GOT3 (cell line): Measurements from ENCODE around the gene GPR173.

Experiments used
- DNase-seq: peaks from one replicate; lab custom pipeline; 2025; ENCODE audit warnings: mixed read lengths; lab: John Stamatoyannopoulos, UW

Gene GPR173

DNA sequence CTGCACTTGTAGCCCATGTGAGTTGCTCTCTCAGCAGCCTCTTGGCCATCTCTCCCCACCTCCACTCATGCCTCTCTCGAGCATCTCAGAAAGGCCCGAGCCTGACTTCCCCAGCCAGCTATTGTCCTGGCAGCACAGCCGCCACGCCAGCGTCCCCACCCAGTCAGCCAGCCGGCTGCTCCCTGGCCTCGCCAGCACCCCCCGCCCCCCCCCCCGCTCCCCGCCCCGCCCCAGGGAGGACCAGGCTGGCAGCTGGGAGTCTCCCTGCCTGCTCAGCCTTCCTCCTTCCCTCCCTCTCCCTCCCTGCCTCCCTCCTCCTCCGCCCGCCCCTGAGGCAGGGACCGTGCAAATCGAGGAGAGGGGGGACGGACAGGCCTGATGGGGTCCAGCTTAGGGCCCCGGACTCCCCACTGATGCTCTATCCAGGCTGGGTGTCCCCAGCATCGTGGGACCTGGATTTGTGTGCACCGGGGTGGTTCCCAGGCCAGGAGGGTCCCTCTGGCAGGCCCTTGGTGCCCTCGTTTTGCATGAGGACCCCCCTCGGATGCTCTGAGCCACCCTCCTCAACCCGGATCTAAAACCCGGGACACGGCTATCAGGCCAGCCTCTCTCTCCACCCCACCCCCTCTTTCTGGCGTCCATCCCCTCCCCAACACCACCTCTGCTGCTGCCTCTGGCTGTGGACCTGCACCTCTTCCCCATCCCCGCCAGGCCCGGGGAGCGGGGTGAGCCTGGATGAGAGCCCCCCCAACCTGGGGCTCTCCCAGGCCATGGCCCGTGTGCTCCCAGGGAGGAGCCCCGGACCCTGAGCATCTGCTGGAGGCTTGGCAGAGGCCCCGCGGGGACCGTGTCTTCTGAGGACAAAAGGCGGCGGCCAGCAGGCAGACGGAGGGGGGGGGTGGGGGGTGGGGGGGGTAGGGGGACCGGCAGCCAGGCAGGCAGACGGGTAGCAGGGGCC, at the start of gene GPR173:
TSS of gene GPR173 (plus strand) at position 621 of the 958 bp plus-strand sequence. CDS start 27,833 bp downstream, outside the sequence.
- DNase-seq, result no peak

DNA sequence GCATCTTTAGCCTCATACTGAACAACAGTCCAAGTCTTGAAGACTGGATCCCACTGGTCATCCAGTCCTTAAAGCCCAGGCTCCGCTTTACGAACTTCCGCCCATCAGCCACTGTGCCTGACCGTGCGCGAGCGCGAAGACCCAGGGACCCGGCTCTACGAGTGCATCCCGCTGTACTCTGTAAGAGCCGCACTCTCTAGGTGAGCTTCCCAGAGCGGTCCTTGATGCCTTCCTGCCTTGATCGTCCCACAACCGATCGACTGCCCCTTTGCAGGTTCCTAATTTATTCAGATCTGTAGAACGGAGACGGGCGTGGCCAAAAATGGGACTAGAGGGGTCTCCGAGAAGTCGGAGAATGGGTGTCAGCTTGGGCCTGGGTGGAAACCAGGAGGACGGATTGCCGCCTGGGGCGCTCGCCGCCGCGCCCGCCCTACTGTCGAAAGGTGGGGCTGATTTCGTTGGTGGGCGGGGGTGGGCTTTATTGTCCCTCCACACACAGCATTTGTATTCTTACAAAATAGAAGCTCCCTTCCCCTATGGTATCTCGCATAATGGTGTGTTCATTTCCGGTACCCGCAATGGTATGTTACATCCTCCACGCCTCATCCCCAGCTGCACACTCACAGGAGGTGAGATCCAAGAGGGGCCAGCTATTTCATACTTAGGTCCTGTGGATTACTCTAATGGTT, 48.0 kb upstream of the GPR173 start:
- no peak for DNase-seq

DNA sequence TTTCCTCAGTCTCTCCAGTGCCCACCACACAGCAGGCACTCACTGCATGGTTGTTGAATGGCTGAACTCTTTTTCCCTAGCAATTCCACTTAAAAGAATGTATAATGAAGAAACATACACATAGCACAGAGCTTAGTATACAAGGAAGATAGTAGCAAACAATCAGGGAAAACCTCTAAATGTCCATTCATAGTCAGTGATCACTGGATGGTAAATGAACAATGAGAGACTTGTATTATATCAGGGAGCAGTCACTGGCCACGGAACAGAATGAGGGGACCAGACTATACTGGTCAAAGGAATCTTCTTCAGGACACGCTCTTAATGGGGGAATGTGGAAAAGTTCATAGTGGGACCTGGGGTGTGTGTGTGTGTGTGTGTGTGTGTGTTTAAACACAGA, 46.6 kb upstream of the GPR173 start:
- DNase-seq, result no peak

DNA sequence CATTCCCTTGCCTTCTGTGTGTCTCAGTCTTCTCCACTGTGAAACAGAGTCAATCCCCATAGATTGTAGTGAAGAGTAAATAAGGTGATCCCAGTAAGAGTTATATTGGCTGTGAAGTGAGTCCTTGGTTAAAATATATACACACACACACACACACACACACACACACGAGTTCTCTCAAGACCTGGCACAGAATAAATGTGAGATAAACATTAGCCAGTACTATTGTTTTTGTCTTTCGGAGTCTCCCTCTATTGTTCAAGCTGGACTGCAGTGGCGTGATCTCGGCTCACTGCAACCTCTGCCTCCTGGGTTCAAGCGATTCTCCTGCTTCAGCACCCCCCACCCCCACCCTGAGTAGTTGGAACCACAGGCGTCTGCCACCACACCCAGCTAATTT, 45.5 kb upstream of the GPR173 start:
- DNase-seq, result no peak

DNA sequence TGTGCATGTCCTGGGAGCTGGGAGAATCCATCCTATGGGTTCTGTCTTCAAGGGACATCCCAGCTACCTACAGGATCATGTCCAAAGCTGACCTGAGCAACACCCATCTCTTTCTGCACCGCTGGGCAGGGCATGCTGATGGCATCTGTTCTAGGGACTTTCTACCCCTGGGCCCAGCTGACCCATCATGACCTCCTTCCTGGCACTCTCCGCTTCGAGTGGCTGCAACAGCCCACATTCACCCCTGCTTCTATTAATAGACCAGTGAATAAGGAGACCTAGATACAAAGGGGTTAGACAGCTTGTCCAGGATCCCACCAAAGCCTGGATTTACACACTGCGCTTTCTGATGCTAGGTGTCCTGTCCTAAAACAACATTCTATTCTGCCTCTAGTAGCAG, 44.6 kb upstream of the GPR173 start:
- DNase-seq, result no peak

DNA sequence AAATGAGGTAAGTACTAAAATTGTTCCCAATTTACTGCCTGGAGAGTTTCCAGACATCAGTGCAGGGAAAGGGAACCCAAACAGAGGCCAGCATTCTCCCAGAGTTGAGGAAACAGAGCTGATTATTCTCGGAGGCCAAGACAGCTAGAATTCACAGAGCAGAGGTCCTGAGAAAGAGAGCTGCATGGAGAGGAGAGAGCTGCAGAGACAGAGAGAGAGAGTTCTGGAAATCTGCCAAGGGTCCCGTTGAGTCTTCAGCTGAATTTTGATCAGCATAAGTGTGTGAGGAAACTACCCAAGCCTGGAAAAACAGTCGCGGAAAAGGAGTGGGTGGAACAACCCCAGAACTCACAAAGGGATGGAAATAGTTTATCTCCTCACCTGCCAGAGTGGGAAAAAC, 43.8 kb upstream of the GPR173 start:
- DNase-seq, result no peak

- no peak for DNase-seq
These were observed 43.3 kb upstream of the GPR173 start for GRCh38 chrX:53005327-53005726.

DNA sequence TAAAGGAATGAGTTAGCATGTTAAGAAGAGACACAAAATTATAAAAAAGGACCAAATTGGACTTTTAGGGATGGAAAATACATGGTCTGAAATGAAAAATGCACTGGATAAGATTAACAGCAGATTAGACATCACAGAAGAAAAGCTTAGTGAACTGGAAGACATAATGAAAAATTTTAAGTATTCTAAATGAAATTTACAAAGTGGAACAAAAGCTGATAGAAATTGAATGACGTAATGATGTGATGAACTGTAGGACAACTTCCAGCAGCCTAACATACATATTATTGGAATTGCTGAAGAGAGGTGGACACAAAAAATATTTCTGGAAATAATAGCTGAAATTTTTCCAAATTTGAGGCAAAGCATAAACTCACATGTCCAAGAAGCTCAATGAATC, 39.6 kb upstream of the GPR173 start:
- DNase-seq, result no peak

DNA sequence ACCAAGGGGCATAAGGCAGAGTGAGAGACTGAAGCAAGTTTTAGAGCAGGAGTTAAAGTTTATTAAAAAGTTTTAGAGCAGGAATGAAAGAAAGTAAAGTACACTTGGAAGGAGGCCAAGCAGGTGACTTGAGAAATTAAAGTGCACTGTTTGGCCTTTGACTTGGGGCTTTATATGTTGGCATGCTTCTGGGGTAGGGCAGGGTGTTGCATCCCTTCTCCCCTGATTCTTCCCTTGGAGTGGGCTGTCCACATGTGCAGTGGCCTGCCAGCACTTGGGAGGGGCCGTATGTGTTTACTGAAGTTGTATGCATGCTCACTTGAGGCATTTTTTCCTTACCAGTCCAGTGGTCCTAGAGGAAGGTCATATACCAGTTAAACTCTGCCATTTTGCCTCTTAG, 35.3 kb upstream of the GPR173 start:
- no peak for DNase-seq

- DNase-seq, result no peak
These were observed 30.0 kb upstream of the GPR173 start for GRCh38 chrX:53018627-53019026.

GRCh38 chrX:53022381-53022780, 26.2 kb upstream of the GPR173 start:
- no peak for DNase-seq

DNA sequence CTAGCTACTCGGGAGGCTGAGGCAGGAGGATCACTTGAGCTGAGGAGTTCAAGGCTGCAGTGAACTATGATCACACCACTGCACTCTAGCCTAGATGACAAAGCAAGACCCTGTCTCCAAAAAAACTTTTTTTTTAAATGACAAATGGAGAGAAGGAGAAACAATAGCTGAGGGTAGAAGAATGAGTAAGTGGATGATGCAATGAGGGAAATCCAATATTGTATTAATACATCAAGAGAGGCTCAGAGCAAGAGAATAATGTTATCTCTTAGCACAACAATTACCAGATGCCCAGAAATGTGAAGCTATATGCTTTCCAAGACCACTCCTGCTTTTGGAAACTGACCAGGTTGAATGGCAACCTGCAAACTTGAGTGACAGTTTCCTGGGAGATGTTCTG, 19.9 kb upstream of the GPR173 start:
- no peak for DNase-seq

- DNase-seq, result no peak
These were observed 17.2 kb upstream of the GPR173 start for GRCh38 chrX:53031380-53031779.

DNA sequence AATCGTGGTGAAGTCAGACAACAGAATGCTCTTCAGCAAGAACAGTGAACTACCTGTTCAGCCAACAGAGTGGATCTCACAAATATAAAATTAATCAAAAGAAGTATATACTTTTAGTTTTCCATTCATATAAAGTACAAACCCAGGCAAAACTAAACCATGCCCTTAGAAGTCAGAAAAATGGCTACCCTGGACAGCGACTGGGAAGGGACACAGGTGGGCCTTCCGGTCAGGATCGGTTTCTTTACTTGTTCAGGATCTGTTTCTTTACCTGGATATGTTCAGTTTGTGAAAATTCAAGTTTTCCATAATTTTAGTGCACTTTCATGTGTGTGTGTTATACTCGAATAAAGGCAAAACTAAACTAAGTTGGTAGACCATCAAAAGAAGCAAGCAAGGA, 12.4 kb upstream of the GPR173 start:
- no peak for DNase-seq

- DNase-seq, result no peak
These were observed 9.4 kb upstream of the GPR173 start for GRCh38 chrX:53039236-53039635.

- no peak for DNase-seq
These were observed 3.6 kb upstream of the GPR173 start for GRCh38 chrX:53044995-53045394.

DNA sequence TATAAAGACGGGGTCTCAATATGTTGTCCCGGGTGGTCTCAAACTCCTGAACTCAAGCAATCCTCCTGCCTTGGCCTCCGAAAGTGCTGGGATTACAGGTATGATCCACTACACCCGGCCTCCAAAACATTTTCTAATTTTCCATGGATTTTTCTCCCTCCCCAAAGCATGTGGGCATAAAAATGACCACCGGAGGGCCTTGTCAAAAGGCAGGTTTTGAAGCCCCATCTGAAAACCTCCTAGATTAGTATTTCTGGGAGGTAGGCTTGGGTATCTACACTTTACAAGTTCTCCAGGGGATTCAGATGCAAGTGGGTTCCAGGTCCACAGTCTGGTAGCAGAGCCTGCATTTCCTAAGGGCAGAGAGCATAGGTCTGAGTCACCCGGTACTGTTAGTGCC, 1.4 kb upstream of the GPR173 start:
- no peak for DNase-seq

DNA sequence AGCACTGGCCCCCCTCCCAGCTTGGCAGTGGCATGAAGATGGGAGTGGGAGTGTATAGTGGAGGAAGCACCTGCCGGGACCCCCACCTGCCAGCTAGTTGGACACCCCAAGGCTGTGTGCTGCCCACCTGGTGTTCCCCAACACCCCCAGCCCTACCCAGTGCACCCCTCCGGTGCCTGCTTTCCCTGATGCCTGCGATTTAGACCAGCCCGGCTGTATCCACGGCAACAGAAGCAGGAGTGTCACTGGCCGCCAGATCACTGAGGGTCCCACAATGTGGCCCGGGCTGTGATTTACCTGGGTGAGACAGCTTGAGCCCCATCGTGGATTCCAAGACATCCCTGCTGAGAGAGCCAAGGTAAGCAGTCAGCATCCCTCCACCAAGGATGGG, 533 bp downstream of the GPR173 start:
- DNase-seq, result no peak

- no peak for DNase-seq
These were observed 2.3 kb downstream of the GPR173 start for GRCh38 chrX:53050841-53051240.

DNA sequence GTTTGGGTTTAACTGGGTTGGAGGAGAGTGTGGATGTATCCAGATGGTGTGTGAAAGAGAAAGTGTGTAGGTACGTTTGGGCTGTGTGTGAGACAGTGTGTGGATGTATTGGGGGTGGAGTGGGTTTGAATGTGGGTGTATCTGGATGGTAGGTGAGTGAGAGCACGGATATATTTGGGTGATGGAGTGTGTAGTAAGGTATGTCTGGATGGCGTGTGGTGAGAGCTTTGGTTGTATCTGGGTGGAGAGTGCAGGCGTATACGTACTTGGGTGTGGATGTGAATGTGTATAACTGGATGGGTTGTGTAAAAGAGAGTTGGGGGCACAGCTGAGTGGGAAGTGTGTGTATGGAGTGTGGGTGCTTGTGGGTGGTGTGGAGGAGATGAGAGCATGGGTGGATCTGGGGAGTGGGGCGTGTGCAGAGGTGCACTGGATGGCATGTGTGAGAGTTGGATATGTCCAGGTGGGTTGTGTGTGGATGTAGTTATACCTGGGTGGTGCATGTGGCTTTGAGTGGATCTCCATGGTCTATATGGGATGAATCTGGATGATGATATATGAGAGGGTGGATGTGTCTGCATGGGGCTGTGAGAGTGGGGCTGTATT, 6.8 kb downstream of the GPR173 start:
- DNase-seq, result no peak

- DNase-seq, result no peak
These were observed 7.7 kb downstream of the GPR173 start for GRCh38 chrX:53056292-53056691.

DNA sequence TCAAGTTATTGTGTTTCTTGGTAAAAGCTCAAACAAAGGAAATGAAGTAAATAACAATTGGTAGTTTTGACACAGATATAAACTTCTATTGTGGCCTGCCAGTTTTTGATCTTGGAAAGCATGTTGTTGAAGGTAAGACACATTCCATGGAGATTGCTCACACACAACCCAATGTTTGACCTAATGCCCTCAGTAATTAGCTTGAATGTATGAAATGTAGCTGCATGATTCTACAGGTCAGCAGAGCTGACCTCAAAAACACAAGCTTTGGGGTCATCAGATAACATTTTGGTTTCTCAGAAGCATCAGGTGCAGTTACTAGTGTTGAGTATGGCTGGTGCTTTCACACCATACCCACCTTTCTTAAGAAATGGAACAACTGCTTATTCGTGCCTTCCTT, 16.5 kb downstream of the GPR173 start:
- DNase-seq, result no peak

GRCh38 chrX:53071064-53071463, 22.5 kb downstream of the GPR173 start:
- DNase-seq, result no peak
